Astrocyte of the spinal cord (primary cell): ENCODE measurements around the gene CCDC180.
"Not testable (repeated sequence)": the region's sequence is repeated elsewhere in the genome, so short reads cannot be mapped to it uniquely, and the experiment has no call there.

Experiments used
- DNase-seq: peaks from one replicate; pipeline ENCODE4 v3.0.0; 2011; ENCODE audit warnings: low read depth, low spot score
- H3K4me3 ChIP-seq: 2 replicates; pipeline ENCODE4 v1.5.1; 2011; ENCODE audit warnings: low read depth, mild to moderate bottlenecking, low read length, moderate library complexity
- in situ Hi-C: cut with HindIII; loops from 2 replicates; pipeline ENCODE4 v1.10.0; 2017; ENCODE audit warnings: low sequenced_read_pairs
- TF ChIP-seq, protein P1 (sequence below): IDR thresholded peaks from 2 replicates; pipeline ENCODE4 v1.5.1; 2012; ENCODE audit warnings: low read depth, mild to moderate bottlenecking, low read length, inconsistent platforms

The CCDC180 gene

DNA sequence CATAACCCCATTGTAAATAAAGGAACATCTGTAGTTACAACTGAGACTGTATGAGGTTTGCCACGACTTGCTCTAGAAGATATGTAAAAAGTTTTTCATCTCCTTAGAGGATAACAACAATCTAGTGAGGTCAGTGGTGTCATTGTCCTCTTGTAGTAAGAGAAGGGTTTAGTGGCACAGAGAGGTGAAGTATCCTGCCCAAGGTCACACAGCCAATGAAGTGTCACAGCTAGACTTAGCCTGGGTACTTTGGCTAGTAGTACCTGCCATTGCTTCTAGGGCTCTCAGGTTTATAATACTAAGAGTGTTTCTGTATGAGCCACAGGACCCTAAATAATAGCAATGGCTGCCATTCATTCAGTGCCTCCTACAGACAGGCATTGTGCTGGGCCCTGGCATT, 13.8 kb downstream of the CCDC180 start:
- H3K4me3 ChIP-seq, result no peak overlapping the region
- DNase-seq, result no peak
- TF ChIP-seq, protein P1, sequence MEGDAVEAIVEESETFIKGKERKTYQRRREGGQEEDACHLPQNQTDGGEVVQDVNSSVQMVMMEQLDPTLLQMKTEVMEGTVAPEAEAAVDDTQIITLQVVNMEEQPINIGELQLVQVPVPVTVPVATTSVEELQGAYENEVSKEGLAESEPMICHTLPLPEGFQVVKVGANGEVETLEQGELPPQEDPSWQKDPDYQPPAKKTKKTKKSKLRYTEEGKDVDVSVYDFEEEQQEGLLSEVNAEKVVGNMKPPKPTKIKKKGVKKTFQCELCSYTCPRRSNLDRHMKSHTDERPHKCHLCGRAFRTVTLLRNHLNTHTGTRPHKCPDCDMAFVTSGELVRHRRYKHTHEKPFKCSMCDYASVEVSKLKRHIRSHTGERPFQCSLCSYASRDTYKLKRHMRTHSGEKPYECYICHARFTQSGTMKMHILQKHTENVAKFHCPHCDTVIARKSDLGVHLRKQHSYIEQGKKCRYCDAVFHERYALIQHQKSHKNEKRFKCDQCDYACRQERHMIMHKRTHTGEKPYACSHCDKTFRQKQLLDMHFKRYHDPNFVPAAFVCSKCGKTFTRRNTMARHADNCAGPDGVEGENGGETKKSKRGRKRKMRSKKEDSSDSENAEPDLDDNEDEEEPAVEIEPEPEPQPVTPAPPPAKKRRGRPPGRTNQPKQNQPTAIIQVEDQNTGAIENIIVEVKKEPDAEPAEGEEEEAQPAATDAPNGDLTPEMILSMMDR, result no peak
- in situ Hi-C loops, result no loop called here

DNA sequence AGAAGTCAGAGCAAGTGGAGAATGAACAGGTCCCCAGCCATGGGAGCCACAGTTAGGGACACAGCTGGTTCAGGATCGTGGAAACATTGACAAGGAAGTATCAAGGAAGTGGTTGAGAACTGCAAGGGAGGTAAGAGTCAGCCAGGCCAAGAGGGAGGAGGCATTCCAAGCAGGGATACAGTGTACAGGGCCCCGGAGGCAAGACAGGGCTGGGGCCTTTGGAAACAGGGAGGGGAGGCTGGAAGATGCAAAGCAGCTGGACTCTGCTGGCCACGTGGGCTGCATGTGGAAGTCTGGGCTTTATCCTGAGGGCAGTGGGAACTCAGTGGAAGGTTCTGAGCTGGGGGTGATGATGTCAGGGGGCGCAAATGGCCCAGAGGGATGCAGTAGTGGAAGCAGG, 14.2 kb downstream of the CCDC180 start:
- TF ChIP-seq, protein P1, result no peak
- in situ Hi-C loops, result no loop called here
- H3K4me3 ChIP-seq, result no peak overlapping the region

DNA sequence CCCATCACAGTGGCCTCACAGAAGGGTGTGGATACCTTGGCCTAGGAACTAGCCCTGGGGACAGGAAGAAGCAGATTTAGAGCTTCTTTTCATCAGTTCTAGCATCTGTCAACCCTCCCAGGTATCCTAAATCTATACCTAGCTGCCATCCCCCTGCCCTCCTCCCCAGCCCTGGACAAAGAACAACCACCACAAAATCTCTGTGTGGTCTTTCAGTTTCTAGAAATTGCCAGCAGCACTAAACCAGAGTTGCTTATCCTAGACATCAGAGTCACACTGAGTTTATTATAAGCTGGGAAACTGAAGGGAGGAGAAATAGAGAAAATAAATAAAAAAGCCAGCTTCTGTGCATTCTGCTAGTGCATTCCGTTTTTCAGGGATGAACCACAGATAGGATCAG, 14.6 kb downstream of the CCDC180 start:
- TF ChIP-seq, protein P1, result no peak

More for the DNA sequence above, 14.2 kb downstream of the CCDC180 start:
- no peak for DNase-seq

GRCh38 chr9:97324954-97325353, 17.5 kb downstream of the CCDC180 start:
- H3K4me3 ChIP-seq, result no peak overlapping the region
- DNase-seq, result no peak
- TF ChIP-seq, protein P1, result no peak
- in situ Hi-C loops, result no loop called here

More for the DNA sequence above, 14.6 kb downstream of the CCDC180 start:
- no peak overlapping the region for H3K4me3 ChIP-seq
- no peak for DNase-seq
- in situ Hi-C loops, result no loop called here

GRCh38 chr9:97327562-97327961, 20.1 kb downstream of the CCDC180 start:
- TF ChIP-seq, protein P1, result no peak
- in situ Hi-C loops, result no loop called here
- no peak for DNase-seq
- no peak overlapping the region for H3K4me3 ChIP-seq

DNA sequence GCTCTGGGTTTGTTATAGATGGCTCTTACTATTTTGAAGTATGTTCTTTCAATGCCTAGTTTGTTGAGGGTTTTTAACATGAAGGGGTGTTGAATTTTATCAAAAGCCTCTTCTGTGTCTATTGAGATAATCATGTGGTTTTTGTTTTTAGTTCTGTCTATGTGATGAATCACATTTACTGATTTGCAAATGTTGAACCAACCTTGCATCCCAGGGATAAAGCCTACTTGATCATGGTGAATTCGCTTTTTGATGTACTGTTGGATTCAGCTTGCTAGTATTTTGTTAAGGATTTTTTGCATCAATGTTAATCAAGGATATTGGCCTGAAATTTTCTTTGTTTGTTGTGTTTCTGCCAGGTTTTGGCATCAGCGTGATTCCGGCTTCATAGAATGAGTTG, 25.5 kb downstream of the CCDC180 start:
- TF ChIP-seq, protein P1, result no peak
- DNase-seq, result no peak
- H3K4me3 ChIP-seq, result no peak overlapping the region
- in situ Hi-C loops, result no loop called here

DNA sequence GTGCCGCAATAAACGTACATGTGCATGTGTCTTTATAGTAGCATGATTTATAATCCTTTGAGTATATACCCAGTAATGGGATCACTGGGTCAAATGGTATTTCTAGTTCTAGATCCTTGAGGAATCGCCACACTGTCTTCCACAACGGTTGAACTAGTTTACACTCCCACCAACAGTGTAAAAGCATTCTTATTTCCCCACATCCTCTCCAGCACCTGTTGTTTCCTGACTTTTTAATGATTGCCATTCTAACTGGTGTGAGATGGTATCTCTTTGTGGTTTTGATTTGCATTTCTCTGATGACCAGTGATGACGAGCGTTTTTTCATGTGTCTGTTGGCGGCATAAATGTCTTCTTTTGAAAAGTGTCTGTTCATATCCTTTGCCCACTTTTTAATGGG, 28.2 kb downstream of the CCDC180 start:
- DNase-seq, H3K4me3 ChIP-seq, in situ Hi-C loops: not testable (repeated sequence)
